Measurements from ENCODE around the gene BRCC3. TPM values are rescaled to one million over a fixed set of nuclear protein-coding genes. Genes with fewer than 3 reads are reported as not detected.

Gene BRCC3
- polyA plus RNA-seq, 1 of the 3 experiments (the other 2 are of a cell fraction): 11.2 TPM

DNA sequence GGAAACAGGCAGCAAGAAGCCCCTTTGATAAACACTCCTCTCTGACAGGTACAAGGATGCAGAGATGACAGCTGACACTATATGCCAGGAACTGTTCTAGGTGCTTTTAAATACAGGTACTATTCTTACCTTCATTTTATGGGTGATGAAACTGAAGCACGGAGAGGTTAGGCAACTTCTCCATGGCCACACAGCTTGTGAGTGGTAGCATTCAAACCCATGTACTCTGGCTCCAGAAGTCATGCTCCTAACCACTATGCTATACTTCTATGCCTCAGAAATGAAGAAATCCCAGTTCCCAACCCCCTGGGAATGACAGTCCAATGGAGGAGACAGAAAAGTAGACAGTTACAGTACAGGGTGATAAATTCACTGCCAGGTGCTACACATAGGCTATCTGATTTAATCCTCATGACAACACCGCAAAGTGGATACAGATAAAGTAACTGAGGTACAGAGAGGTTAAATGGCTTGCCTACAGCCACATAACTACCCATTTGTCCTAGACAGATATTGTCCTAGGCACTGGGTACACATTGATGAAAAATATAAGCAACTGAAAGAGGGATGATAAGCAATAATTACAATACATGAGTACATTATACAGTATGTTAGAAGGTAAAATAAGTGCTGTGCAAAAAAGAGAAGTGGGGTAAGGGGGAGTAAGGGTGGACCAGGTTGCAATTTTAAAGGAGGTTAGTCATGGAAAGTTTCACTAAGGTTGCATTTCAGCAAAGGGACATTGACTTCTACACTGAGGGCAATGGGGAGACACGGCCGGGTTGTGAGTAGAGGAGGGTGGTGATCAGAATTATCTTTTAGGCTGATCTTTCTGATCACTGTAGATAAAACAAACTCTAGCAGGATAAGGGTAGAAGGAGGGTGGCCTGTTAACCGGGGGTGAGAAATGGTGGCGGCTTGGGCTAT lies 47.1 kb upstream of the BRCC3 start:
- CTCF ChIA-PET: interaction anchor here (1.7 kb wide), 1 partner anchor 106 kb away, joined by 4 read pairs; no protein-coding TSS in a partner anchor
- H3K27ac ChIP-seq (ENCODE audit: low read depth in 2 of 2, low read length in 1 of 2): no peak overlapping the region
- TF ChIP-seq TCF12 (IDR thresholded peaks at IDR 0.05) (no peak), POLR2AphosphoS5 (IDR thresholded peaks at IDR 0.05; ENCODE audit: low read depth, low read length) (no peak), TAF1 (IDR thresholded peaks at IDR 0.05; ENCODE audit: borderline replicate concordance, low read depth, low read length) (no peak), MXI1 (IDR thresholded peaks at IDR 0.05; ENCODE audit: low read depth, low read length) (no peak), FOXM1 (IDR thresholded peaks at IDR 0.05; ENCODE audit: low read depth) (no peak), EZH2phosphoT487 (IDR thresholded peaks at IDR 0.05; ENCODE audit: borderline replicate concordance, low read depth) (no peak), CHD2 (IDR thresholded peaks at IDR 0.05; ENCODE audit: low read length, partially characterized antibody) (no peak), ELF1 (IDR thresholded peaks at IDR 0.05) (no peak), JUND (IDR thresholded peaks at IDR 0.05) (no peak), RFX5 (IDR thresholded peaks at IDR 0.05; ENCODE audit: low read length) (no peak), SIN3A (IDR thresholded peaks at IDR 0.05; ENCODE audit: borderline replicate concordance, low read depth, low read length) (no peak), YY1 (IDR thresholded peaks at IDR 0.05; ENCODE audit: low read depth) (no peak), RXRA (IDR thresholded peaks at IDR 0.05; ENCODE audit: borderline replicate concordance, low read depth) (no peak)
- TF ChIP-seq, protein P1, sequence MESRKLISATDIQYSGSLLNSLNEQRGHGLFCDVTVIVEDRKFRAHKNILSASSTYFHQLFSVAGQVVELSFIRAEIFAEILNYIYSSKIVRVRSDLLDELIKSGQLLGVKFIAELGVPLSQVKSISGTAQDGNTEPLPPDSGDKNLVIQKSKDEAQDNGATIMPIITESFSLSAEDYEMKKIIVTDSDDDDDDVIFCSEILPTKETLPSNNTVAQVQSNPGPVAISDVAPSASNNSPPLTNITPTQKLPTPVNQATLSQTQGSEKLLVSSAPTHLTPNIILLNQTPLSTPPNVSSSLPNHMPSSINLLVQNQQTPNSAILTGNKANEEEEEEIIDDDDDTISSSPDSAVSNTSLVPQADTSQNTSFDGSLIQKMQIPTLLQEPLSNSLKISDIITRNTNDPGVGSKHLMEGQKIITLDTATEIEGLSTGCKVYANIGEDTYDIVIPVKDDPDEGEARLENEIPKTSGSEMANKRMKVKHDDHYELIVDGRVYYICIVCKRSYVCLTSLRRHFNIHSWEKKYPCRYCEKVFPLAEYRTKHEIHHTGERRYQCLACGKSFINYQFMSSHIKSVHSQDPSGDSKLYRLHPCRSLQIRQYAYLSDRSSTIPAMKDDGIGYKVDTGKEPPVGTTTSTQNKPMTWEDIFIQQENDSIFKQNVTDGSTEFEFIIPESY (IDR thresholded peaks at IDR 0.05; ENCODE audit: borderline replicate concordance, low read depth): no peak
- TF ChIP-seq, protein P2, sequence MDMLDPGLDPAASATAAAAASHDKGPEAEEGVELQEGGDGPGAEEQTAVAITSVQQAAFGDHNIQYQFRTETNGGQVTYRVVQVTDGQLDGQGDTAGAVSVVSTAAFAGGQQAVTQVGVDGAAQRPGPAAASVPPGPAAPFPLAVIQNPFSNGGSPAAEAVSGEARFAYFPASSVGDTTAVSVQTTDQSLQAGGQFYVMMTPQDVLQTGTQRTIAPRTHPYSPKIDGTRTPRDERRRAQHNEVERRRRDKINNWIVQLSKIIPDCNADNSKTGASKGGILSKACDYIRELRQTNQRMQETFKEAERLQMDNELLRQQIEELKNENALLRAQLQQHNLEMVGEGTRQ (IDR thresholded peaks at IDR 0.05; ENCODE audit: borderline replicate concordance, low read depth, low read length): no peak
- TF ChIP-seq, protein P3, sequence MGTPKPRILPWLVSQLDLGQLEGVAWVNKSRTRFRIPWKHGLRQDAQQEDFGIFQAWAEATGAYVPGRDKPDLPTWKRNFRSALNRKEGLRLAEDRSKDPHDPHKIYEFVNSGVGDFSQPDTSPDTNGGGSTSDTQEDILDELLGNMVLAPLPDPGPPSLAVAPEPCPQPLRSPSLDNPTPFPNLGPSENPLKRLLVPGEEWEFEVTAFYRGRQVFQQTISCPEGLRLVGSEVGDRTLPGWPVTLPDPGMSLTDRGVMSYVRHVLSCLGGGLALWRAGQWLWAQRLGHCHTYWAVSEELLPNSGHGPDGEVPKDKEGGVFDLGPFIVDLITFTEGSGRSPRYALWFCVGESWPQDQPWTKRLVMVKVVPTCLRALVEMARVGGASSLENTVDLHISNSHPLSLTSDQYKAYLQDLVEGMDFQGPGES (IDR thresholded peaks at IDR 0.05; ENCODE audit: low read depth, low read length): no peak
- TF ChIP-seq, protein P4, sequence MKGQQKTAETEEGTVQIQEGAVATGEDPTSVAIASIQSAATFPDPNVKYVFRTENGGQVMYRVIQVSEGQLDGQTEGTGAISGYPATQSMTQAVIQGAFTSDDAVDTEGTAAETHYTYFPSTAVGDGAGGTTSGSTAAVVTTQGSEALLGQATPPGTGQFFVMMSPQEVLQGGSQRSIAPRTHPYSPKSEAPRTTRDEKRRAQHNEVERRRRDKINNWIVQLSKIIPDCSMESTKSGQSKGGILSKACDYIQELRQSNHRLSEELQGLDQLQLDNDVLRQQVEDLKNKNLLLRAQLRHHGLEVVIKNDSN (IDR thresholded peaks at IDR 0.05; ENCODE audit: borderline replicate concordance, low read depth): no peak
- H3F3A ChIP-seq (replicated peaks; ENCODE audit: insufficient read depth): peaks cover 4% of the 10 kb centered on the region
- no peaks in the 10 kb centered on the region for H3K9me2 ChIP-seq
- 58% methylated on average over 6 of the region's 6 CpGs for WGBS (ENCODE audit: low lambda C conversion rate)
- no peaks in the 10 kb centered on the region; a peak in 1 of 4 replicates for H3K4me1 ChIP-seq (ENCODE audit: control insufficient read depth in 1 of 2, insufficient read depth in 2 of 2, low read depth in 1 of 2, low read length in 1 of 2)
- no peak overlapping the region for H3K9ac ChIP-seq
- peaks cover 14% of the 10 kb centered on the region; the same call in 1 of the 2 replicates for H3K79me2 ChIP-seq (ENCODE audit: insufficient read depth)
- POLR2A ChIA-PET: no interaction called here
- H3K4me3 ChIP-seq (ENCODE audit: low read depth in 2 of 2, low read length in 1 of 2): no peak overlapping the region
- no peaks in the 10 kb centered on the region for H3K27me3 ChIP-seq (ENCODE audit: insufficient read depth)
- no peak for DNase-seq
- H3K4me2 ChIP-seq: no peak overlapping the region
- no peak overlapping the region for H2AFZ ChIP-seq (ENCODE audit: low read depth)
- H3K36me3 ChIP-seq (replicated peaks in 1 of 2; ENCODE audit: control insufficient read depth in 1 of 2, insufficient read depth in 2 of 2, low read length in 1 of 2): no peaks in the 10 kb centered on the region
- no peaks in the 10 kb centered on the region for H3K9me3 ChIP-seq
- H4K20me1 ChIP-seq (ENCODE audit: insufficient read depth): no peaks in the 10 kb centered on the region
